ENCODE measurements around the gene SV2B.

DNA sequence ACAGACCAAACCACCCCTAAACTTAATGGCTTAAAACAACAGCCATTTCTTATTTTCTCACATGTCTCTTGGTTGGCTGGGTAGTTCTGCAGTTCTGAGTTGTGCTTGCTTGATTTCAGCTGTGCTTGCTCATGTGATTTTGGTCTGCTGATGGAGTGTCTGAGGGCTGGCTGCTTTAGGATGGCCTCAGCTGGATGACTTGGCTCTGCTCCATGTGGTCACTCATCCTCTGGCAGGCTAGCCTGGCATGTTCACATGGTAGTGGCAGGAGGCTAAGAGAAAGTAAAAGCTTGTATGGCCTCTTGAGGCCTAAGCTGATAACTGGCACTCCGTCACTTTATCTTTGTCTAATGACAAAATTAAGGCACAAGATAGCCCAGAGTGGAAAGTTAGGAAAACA is 4.1 kb downstream of the SV2B start:
- TF ChIP-seq, protein P1, sequence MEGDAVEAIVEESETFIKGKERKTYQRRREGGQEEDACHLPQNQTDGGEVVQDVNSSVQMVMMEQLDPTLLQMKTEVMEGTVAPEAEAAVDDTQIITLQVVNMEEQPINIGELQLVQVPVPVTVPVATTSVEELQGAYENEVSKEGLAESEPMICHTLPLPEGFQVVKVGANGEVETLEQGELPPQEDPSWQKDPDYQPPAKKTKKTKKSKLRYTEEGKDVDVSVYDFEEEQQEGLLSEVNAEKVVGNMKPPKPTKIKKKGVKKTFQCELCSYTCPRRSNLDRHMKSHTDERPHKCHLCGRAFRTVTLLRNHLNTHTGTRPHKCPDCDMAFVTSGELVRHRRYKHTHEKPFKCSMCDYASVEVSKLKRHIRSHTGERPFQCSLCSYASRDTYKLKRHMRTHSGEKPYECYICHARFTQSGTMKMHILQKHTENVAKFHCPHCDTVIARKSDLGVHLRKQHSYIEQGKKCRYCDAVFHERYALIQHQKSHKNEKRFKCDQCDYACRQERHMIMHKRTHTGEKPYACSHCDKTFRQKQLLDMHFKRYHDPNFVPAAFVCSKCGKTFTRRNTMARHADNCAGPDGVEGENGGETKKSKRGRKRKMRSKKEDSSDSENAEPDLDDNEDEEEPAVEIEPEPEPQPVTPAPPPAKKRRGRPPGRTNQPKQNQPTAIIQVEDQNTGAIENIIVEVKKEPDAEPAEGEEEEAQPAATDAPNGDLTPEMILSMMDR (IDR thresholded peaks at IDR 0.05): no peak
- TF ChIP-seq POLR2A (IDR thresholded peaks at IDR 0.05): no peak
- TF ChIP-seq POLR2AphosphoS5 (IDR thresholded peaks at IDR 0.05): no peak
- TF ChIP-seq EP300 (IDR thresholded peaks at IDR 0.05; ENCODE audit: low read depth): no peak

Data from transverse colon (tissue), 4 donors.